MCF 10A (cell line): ENCODE results near the gene HPS6. TPM values are rescaled to one million over a fixed set of nuclear protein-coding genes. Genes with fewer than 3 reads are reported as not detected.

Source experiments
- BruUV-seq: library from RNA; stranded (reverse); fragments of 400-500 nt; replicated peaks from 2 replicates; lab custom pipeline; 2021; lab: Mats Ljungman, UMichigan
- CTCF ChIA-PET: fragments of 300-600 bp; sonication (Branson Sonifier 250); formaldehyde crosslinking; extraction: SDS; loops from one replicate; lab custom pipeline; 2021; ENCODE audit warnings: antibody characterized with exemption, inconsistent platforms; lab: Yijun Ruan, JAX
- POLR2A ChIA-PET: fragments of 300-600, 350-650 bp; sonication (Branson Sonifier 250); formaldehyde crosslinking; extraction: SDS; loops from one replicate; lab custom pipeline; 2020; ENCODE audit warnings: antibody characterized with exemption, inconsistent platforms; lab: Yijun Ruan, JAX
- DNase-seq: peaks from one replicate; pipeline ENCODE4 v3.0.0-alpha.2; 2018; ENCODE audit not compliant: unreplicated experiment
- H3K27ac Mint-ChIP-seq: one replicate; pipeline ENCODE4 v1.8.0; 2022; ENCODE audit warnings: mild to moderate bottlenecking, low read depth, mixed read lengths; ENCODE audit not compliant: unreplicated experiment
- H3K27me3 Mint-ChIP-seq: one replicate; pipeline ENCODE4 v1.8.0; 2022; ENCODE audit warnings: mixed read lengths; ENCODE audit not compliant: insufficient read depth, unreplicated experiment
- H3K36me3 Mint-ChIP-seq: one replicate; pipeline ENCODE4 v1.8.0; 2022; ENCODE audit warnings: mild to moderate bottlenecking, moderate library complexity, mixed read lengths; ENCODE audit not compliant: insufficient read depth, unreplicated experiment
- H3K4me1 Mint-ChIP-seq: one replicate; pipeline ENCODE4 v1.8.0; 2022; ENCODE audit warnings: mixed read lengths; ENCODE audit not compliant: insufficient read depth, unreplicated experiment
- H3K4me3 Mint-ChIP-seq: one replicate; pipeline ENCODE4 v1.8.0; 2022; ENCODE audit warnings: mild to moderate bottlenecking, moderate library complexity, mixed read lengths; ENCODE audit not compliant: unreplicated experiment
- H3K9me3 Mint-ChIP-seq: one replicate; pipeline ENCODE4 v1.8.0; 2022; ENCODE audit warnings: mixed read lengths; ENCODE audit not compliant: unreplicated experiment
- intact Hi-C: fragments of 100-400 bp; cut with micrococcal nuclease; formaldehyde crosslinking; loops from 2 replicates; pipeline ENCODE4 v1.14.1; 2022
- total RNA-seq: library from RNA; stranded (reverse); gene quantifications from 2 replicates; pipeline ENCODE4 v1.2.3, GENCODE V29; 2022
- TF ChIP-seq, protein P1 (sequence below): fragments of 200-600 bp; IDR thresholded peaks from one replicate; pipeline ENCODE4 v1.8.0; 2022; ENCODE audit warnings: antibody characterized with exemption, mild to moderate bottlenecking; ENCODE audit not compliant: unreplicated experiment

HPS6 gene
- total RNA-seq, 1 experiment from 2014 or later = 15.0 TPM

DNA sequence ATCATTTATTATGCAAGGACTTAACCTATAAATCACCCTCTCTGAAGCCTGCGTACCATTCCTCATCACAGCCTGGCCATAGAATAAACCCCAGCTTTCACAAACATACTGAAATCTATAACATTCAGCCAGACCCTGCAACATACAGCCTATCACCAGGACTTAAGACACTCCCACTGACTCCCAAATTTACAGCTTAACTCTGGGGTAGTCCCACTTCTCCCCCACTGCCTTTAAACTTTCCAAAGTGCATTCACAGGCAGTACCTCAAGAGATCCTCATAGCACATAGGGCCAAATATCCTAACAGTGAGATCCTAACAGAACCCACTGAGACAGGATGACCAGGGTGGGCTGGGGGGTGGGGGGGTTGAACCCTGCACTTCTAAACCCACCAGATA is 51.5 kb downstream of the HPS6 start:
- ChIA-PET CTCF (interaction anchor here (0.7 kb wide), 1 partner anchor 467 kb away, joined by 3 read pairs; no protein-coding TSS in a partner anchor), POLR2A (interaction anchor here (4.9 kb wide), 1 partner anchor 51 kb away, joined by 25 read pairs; the partner anchor contains the start of gene HPS6)
- intact Hi-C loops = no loop called here
- Mint-ChIP-seq H3K27me3 (no peaks in the 10 kb centered on the region), H3K4me3 (no peak overlapping the region), H3K36me3 (peaks cover 9% of the 10 kb centered on the region), H3K4me1 (peaks cover 59% of the 10 kb centered on the region), H3K9me3 (no peaks in the 10 kb centered on the region), H3K27ac (no peak overlapping the region)
- TF ChIP-seq, protein P1, sequence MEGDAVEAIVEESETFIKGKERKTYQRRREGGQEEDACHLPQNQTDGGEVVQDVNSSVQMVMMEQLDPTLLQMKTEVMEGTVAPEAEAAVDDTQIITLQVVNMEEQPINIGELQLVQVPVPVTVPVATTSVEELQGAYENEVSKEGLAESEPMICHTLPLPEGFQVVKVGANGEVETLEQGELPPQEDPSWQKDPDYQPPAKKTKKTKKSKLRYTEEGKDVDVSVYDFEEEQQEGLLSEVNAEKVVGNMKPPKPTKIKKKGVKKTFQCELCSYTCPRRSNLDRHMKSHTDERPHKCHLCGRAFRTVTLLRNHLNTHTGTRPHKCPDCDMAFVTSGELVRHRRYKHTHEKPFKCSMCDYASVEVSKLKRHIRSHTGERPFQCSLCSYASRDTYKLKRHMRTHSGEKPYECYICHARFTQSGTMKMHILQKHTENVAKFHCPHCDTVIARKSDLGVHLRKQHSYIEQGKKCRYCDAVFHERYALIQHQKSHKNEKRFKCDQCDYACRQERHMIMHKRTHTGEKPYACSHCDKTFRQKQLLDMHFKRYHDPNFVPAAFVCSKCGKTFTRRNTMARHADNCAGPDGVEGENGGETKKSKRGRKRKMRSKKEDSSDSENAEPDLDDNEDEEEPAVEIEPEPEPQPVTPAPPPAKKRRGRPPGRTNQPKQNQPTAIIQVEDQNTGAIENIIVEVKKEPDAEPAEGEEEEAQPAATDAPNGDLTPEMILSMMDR = no peak
- DNase-seq = no peak
- BruUV-seq = no TSS peak

Other genes starting within 250 kb of the HPS6 start
- gene OGA, start 246.9 kb upstream of the HPS6 start, total RNA-seq = 96.1 and 115 TPM in 2 replicates
- gene KCNIP2, start 221.5 kb upstream of the HPS6 start, total RNA-seq = 2.1 and 2.6 TPM in 2 replicates
- 17.6 and 18.9 TPM in 2 replicates for gene ARMH3, start 9.2 kb upstream of the HPS6 start, total RNA-seq
- 28.9 and 31.7 TPM in 2 replicates for gene LDB1, start 55.0 kb downstream of the HPS6 start, total RNA-seq
- 50.4 and 68.2 TPM in 2 replicates for gene PPRC1, start 67.7 kb downstream of the HPS6 start, total RNA-seq
- 122 and 168 TPM in 2 replicates for gene NOLC1, start 87.0 kb downstream of the HPS6 start, total RNA-seq
- not detected in 2 replicates for gene ELOVL3, start 160.9 kb downstream of the HPS6 start, total RNA-seq
- gene PITX3, start 176.2 kb downstream of the HPS6 start, total RNA-seq = not detected in 2 replicates
- 50.0 and 50.6 TPM in 2 replicates for gene GBF1, start 180.2 kb downstream of the HPS6 start, total RNA-seq